ENCODE results near the gene RWDD2A. TPM values are rescaled to one million over a fixed set of nuclear protein-coding genes. Genes with fewer than 3 reads are reported as not detected.

The RWDD2A gene
- total and polyA plus RNA-seq, 9 of the 15 experiments (the other 6 are each of a cell fraction or from before 2014, with no cell fraction given), result 1.6 to 4.7 (median 2.1) TPM

DNA sequence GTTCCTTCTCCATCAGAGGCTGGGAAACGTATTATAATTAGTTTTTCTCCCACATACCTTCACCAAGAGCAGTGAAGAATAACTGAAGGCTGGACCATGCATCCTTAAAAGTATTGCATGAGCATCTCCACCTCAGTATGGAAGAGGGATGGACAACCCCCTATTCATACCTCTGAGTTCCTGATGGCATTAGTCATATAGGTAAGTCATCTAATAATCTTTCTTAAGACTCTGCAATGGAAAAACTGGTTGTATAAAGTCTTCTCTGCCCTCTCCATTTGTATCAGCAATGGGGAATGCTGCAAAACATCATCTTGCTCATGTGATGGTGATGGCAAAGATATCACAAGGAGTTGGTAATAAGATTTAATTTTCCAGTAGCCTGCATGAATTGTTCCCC lies 24.6 kb upstream of the RWDD2A start (continued):
- TF ChIP-seq, protein P1, sequence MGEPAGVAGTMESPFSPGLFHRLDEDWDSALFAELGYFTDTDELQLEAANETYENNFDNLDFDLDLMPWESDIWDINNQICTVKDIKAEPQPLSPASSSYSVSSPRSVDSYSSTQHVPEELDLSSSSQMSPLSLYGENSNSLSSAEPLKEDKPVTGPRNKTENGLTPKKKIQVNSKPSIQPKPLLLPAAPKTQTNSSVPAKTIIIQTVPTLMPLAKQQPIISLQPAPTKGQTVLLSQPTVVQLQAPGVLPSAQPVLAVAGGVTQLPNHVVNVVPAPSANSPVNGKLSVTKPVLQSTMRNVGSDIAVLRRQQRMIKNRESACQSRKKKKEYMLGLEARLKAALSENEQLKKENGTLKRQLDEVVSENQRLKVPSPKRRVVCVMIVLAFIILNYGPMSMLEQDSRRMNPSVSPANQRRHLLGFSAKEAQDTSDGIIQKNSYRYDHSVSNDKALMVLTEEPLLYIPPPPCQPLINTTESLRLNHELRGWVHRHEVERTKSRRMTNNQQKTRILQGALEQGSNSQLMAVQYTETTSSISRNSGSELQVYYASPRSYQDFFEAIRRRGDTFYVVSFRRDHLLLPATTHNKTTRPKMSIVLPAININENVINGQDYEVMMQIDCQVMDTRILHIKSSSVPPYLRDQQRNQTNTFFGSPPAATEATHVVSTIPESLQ (CRISPR knock-in tag; IDR thresholded peaks at IDR 0.05), result no peak
- TF ChIP-seq ARID1B (IDR thresholded peaks at IDR 0.05) (no peak), PCBP1 (IDR thresholded peaks at IDR 0.05; ENCODE audit: low read depth, low read length, poor library complexity, severe bottlenecking) (no peak), ZNF274 (IDR thresholded peaks at IDR 0.05; ENCODE audit: borderline replicate concordance, low read depth, low read length) (no peak), ZNF830 (CRISPR knock-in tag; IDR thresholded peaks at IDR 0.05) (no peak), ADNP (tag; IDR thresholded peaks at IDR 0.05) (no peak), JUND (IDR thresholded peaks at IDR 0.05; ENCODE audit: borderline replicate concordance, low read depth, low read length) (no peak), JUND (tag; IDR thresholded peaks at IDR 0.05; ENCODE audit: borderline replicate concordance, low read depth, low read length) (no peak), POLR2A (conservative IDR thresholded peaks at IDR 0.05) (no peak)
- TF ChIP-seq, protein P2, sequence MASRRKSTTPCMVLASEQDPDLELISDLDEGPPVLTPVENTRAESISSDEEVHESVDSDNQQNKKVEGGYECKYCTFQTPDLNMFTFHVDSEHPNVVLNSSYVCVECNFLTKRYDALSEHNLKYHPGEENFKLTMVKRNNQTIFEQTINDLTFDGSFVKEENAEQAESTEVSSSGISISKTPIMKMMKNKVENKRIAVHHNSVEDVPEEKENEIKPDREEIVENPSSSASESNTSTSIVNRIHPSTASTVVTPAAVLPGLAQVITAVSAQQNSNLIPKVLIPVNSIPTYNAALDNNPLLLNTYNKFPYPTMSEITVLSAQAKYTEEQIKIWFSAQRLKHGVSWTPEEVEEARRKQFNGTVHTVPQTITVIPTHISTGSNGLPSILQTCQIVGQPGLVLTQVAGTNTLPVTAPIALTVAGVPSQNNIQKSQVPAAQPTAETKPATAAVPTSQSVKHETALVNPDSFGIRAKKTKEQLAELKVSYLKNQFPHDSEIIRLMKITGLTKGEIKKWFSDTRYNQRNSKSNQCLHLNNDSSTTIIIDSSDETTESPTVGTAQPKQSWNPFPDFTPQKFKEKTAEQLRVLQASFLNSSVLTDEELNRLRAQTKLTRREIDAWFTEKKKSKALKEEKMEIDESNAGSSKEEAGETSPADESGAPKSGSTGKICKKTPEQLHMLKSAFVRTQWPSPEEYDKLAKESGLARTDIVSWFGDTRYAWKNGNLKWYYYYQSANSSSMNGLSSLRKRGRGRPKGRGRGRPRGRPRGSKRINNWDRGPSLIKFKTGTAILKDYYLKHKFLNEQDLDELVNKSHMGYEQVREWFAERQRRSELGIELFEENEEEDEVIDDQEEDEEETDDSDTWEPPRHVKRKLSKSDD (conservative IDR thresholded peaks at IDR 0.05; ENCODE audit: low read length), result no peak
- TF ChIP-seq, protein P3, sequence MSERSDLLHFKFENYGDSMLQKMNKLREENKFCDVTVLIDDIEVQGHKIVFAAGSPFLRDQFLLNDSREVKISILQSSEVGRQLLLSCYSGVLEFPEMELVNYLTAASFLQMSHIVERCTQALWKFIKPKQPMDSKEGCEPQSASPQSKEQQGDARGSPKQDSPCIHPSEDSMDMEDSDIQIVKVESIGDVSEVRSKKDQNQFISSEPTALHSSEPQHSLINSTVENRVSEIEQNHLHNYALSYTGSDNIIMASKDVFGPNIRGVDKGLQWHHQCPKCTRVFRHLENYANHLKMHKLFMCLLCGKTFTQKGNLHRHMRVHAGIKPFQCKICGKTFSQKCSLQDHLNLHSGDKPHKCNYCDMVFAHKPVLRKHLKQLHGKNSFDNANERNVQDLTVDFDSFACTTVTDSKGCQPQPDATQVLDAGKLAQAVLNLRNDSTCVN (CRISPR knock-in tag; IDR thresholded peaks at IDR 0.05), result no peak

Data from K562 (cell line).